Neural cell (in vitro differentiated cells): ENCODE measurements around the gene CDK9. TPM values are rescaled to one million over a fixed set of nuclear protein-coding genes. Genes with fewer than 3 reads are reported as not detected.

Experiments used
- H2AFZ ChIP-seq: fragments of 200-600, 300-800 bp; sonication (generic), shearing (Covaris generic); 2 replicates; pipeline ENCODE4 v1.6.0; 2014; ENCODE audit warnings: low read depth, mild to moderate bottlenecking, antibody characterized with exemption, low read length, moderate library complexity
- H3F3A ChIP-seq: fragments of 200-600 bp; shearing (Covaris generic); 2 replicates; pipeline ENCODE4 v1.6.1; 2016; ENCODE audit warnings: mild to moderate bottlenecking, moderate library complexity, mixed read lengths, antibody characterized with exemption, low read length; ENCODE audit not compliant: insufficient read depth, poor library complexity, severe bottlenecking
- H3K27ac ChIP-seq: fragments of 200-600, 300-800 bp; sonication (generic), shearing (Covaris generic); 2 replicates; pipeline ENCODE4 v1.5.1; 2014; ENCODE audit warnings: mild to moderate bottlenecking, low read length, moderate library complexity
- H3K27me3 ChIP-seq: fragments of 300-800, 200-600 bp; sonication (generic), shearing (Covaris generic); 2 replicates; pipeline ENCODE4 v1.6.0; 2014; ENCODE audit warnings: mild to moderate bottlenecking, low read depth, low read length, moderate library complexity; ENCODE audit not compliant: insufficient read depth
- H3K36me3 ChIP-seq: fragments of 300-800, 200-600 bp; sonication (generic), shearing (Covaris generic); 2 replicates; pipeline ENCODE4 v1.5.1; 2014; ENCODE audit warnings: mild to moderate bottlenecking, antibody characterized with exemption, low read length, moderate library complexity; ENCODE audit not compliant: insufficient read depth
- H3K4me2 ChIP-seq: fragments of 300-800, 200-600 bp; sonication (generic), shearing (Covaris generic); 2 replicates; pipeline ENCODE4 v1.6.0; 2014; ENCODE audit warnings: mild to moderate bottlenecking, low read length
- H3K4me3 ChIP-seq: fragments of 300-800, 200-600 bp; sonication (generic), shearing (Covaris generic); 2 replicates; pipeline ENCODE4 v1.5.1; 2014; ENCODE audit warnings: mild to moderate bottlenecking, low read length, moderate library complexity
- H3K79me2 ChIP-seq: fragments of 200-600 bp; shearing (Covaris generic); replicated peaks from 2 replicates; pipeline ENCODE4 v1.6.0; 2014; ENCODE audit warnings: mild to moderate bottlenecking, low read length, moderate library complexity; ENCODE audit not compliant: insufficient read depth
- H3K9ac ChIP-seq: fragments of 300-800, 200-600 bp; sonication (generic), shearing (Covaris generic); 2 replicates; pipeline ENCODE4 v1.6.1; 2016; ENCODE audit warnings: mild to moderate bottlenecking, low read length, mixed read lengths
- H3K9me2 ChIP-seq: fragments of 200-600 bp; shearing (Covaris generic); 2 replicates; pipeline ENCODE4 v1.6.1; 2016; ENCODE audit warnings: mild to moderate bottlenecking, low read length, mixed read lengths; ENCODE audit not compliant: insufficient read depth
- H3K9me3 ChIP-seq: fragments of 200-600, 300-800 bp; sonication (generic), shearing (Covaris generic); 2 replicates; pipeline ENCODE4 v1.6.1; 2016; ENCODE audit warnings: mild to moderate bottlenecking, mixed run types, low read length, moderate library complexity, mixed read lengths
- H4K20me1 ChIP-seq: fragments of 200-600 bp; shearing (Covaris generic); 2 replicates; pipeline ENCODE4 v1.6.1; 2016; ENCODE audit warnings: mild to moderate bottlenecking, mixed run types; ENCODE audit not compliant: insufficient read depth
- CTCF ChIP-seq: fragments of 450-650 bp; IDR thresholded peaks from 2 replicates; pipeline ENCODE4 v1.5.1; 2014; ENCODE audit warnings: antibody characterized with exemption, mild to moderate bottlenecking, moderate library complexity; ENCODE audit not compliant: poor library complexity, severe bottlenecking
- EP300 ChIP-seq: fragments of 450-650 bp; conservative IDR thresholded peaks from 2 replicates; pipeline ENCODE4 v1.6.1; 2014; ENCODE audit warnings: antibody characterized with exemption, mild to moderate bottlenecking, moderate library complexity; ENCODE audit not compliant: poor library complexity, severe bottlenecking
- EZH2 ChIP-seq: fragments of 200-600, 300-800 bp; shearing (Covaris generic), sonication (generic); IDR thresholded peaks from 2 replicates; pipeline ENCODE4 v1.6.1; 2014; ENCODE audit warnings: antibody characterized with exemption, low read length, borderline replicate concordance, mild to moderate bottlenecking; ENCODE audit not compliant: insufficient read depth, poor library complexity, severe bottlenecking
- MXI1 ChIP-seq: fragments of 450-650 bp; conservative IDR thresholded peaks from 2 replicates; pipeline ENCODE4 v1.6.1; 2014; ENCODE audit warnings: antibody characterized with exemption, mild to moderate bottlenecking; ENCODE audit not compliant: poor library complexity, severe bottlenecking
- POLR2AphosphoS5 ChIP-seq: IDR thresholded peaks from 2 replicates; pipeline ENCODE4 v1.6.1; 2012
- RAD21 ChIP-seq: fragments of 450-650 bp; conservative IDR thresholded peaks from 2 replicates; pipeline ENCODE4 v1.6.1; 2014; ENCODE audit warnings: antibody characterized with exemption, mild to moderate bottlenecking, moderate library complexity
- REST ChIP-seq: IDR thresholded peaks from 2 replicates; pipeline ENCODE4 v1.6.1; 2012; ENCODE audit warnings: borderline replicate concordance
- SMC3 ChIP-seq: fragments of 450-650 bp; conservative IDR thresholded peaks from 2 replicates; pipeline ENCODE4 v1.6.1; 2014; ENCODE audit warnings: antibody characterized with exemption, mild to moderate bottlenecking, moderate library complexity; ENCODE audit not compliant: poor library complexity
- TAF1 ChIP-seq: IDR thresholded peaks from 2 replicates; pipeline ENCODE4 v1.6.1; 2012; ENCODE audit warnings: low read depth
- polyA plus RNA-seq: library from polyadenylated mRNA; depleted of rRNA; stranded (reverse); fragments of >200 nt; gene quantifications from 2 replicates; pipeline ENCODE4 v1.2.3, GENCODE V29; 2014

The CDK9 gene
- polyA plus RNA-seq, 1 donor from 2014 or later: 195 TPM

GRCh38 chr9:127814619-127815511 lies 29.0 kb downstream of the CDK9 start:
- no peaks in the 10 kb centered on the region for H3F3A ChIP-seq
- no peaks in the 10 kb centered on the region for H3K9me3 ChIP-seq
- H2AFZ ChIP-seq: no peak overlapping the region
- no peak overlapping the region for H3K27ac ChIP-seq
- no peaks in the 10 kb centered on the region for H3K79me2 ChIP-seq
- no peaks in the 10 kb centered on the region for H3K27me3 ChIP-seq
- no peak overlapping the region for H3K4me2 ChIP-seq
- no peak overlapping the region for H3K4me3 ChIP-seq
- H3K36me3 ChIP-seq: no peaks in the 10 kb centered on the region
- no peak overlapping the region for H3K9ac ChIP-seq
- H4K20me1 ChIP-seq: no peaks in the 10 kb centered on the region
- no peak for TF ChIP-seq CTCF
- no peak for TF ChIP-seq EZH2
- TF ChIP-seq MXI1: no peak
- no peak for TF ChIP-seq EP300
- no peak for TF ChIP-seq REST
- TF ChIP-seq TAF1: no peak
- TF ChIP-seq POLR2AphosphoS5: no peak
- no peak for TF ChIP-seq RAD21
- no peak for TF ChIP-seq SMC3
- no peaks in the 10 kb centered on the region for H3K9me2 ChIP-seq

- Histone ChIP-seq H3K27ac (no peak overlapping the region), H3K36me3 (no peaks in the 10 kb centered on the region)
Observed at GRCh38 chr9:127815512-127816361, 29.9 kb downstream of the CDK9 start.

More at GRCh38 chr9:127815512-127816361, 29.9 kb downstream of the CDK9 start:
- no peaks in the 10 kb centered on the region for H3K27me3 ChIP-seq
- no peaks in the 10 kb centered on the region for H3F3A ChIP-seq
- no peaks in the 10 kb centered on the region for H3K9me3 ChIP-seq
- H4K20me1 ChIP-seq: no peaks in the 10 kb centered on the region
- no peaks in the 10 kb centered on the region for H3K9me2 ChIP-seq
- H3K4me3 ChIP-seq: no peak overlapping the region
- no peak overlapping the region for H3K4me2 ChIP-seq
- no peak overlapping the region for H3K9ac ChIP-seq
- H2AFZ ChIP-seq: no peak overlapping the region
- no peaks in the 10 kb centered on the region for H3K79me2 ChIP-seq
- no peak for TF ChIP-seq EZH2
- no peak for TF ChIP-seq POLR2AphosphoS5
- no peak for TF ChIP-seq CTCF
- TF ChIP-seq RAD21: no peak
- no peak for TF ChIP-seq SMC3
- TF ChIP-seq MXI1: no peak
- TF ChIP-seq EP300: no peak
- no peak for TF ChIP-seq REST
